Measurements from ENCODE around the gene TRIM59.

GRCh38 chr3:160475884-160476283 is 26.3 kb upstream of the TRIM59 start:
- TF ChIP-seq CTCF (IDR thresholded peaks at IDR 0.05), result no peak
- TF ChIP-seq EZH2 (IDR thresholded peaks at IDR 0.05; ENCODE audit: borderline replicate concordance, insufficient read depth, low read depth, low read length, poor library complexity, severe bottlenecking), result no peak

Data from B cell (primary cell).